ENCODE results near the gene MED27. TPM values are rescaled to one million over a fixed set of nuclear protein-coding genes. Genes with fewer than 3 reads are reported as not detected.

The MED27 gene
- total RNA-seq, 1 donor from 2014 or later, result 17.7 TPM

DNA sequence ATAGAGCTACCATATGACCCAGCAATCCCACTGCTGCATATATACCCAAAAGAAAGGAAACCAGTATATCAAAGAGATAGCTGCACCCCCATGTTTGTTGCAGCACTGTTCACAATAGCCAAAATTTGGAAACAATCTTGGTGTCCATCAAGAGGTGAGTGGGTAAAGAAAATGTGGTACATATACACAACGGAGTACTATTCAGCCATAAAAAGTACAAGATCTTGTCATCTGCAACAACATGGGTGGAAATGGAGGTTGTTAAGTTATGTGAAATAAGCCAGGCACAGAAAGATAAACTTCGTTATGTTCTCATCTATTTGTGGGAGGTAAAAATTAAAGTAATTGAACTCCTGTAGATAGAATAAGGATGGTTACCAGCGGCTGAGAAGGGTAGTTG lies 145.0 kb downstream of the MED27 start:
- H3K36me3 ChIP-seq, result peaks cover 0 to 5% of the 10 kb centered on the region in 2 donors
- H3K27me3 ChIP-seq, result no peaks in the 10 kb centered on the region
- no peaks in the 10 kb centered on the region for H3K9me3 ChIP-seq
- intact Hi-C loops (cut with DNase I), result no loop called here
- H3K4me3 ChIP-seq, result no peak overlapping the region
- H3K4me1 ChIP-seq, result no peaks in the 10 kb centered on the region
- no peak for DNase-seq (ENCODE audit: extremely low spot score in 2 of 2)
- TF ChIP-seq POLR2A (IDR thresholded peaks at IDR 0.05) (no peak), POLR2AphosphoS5 (IDR thresholded peaks at IDR 0.05; ENCODE audit: insufficient read depth in 1 of 2, low read depth in 1 of 2) (no peak)
- TF ChIP-seq, protein P1, sequence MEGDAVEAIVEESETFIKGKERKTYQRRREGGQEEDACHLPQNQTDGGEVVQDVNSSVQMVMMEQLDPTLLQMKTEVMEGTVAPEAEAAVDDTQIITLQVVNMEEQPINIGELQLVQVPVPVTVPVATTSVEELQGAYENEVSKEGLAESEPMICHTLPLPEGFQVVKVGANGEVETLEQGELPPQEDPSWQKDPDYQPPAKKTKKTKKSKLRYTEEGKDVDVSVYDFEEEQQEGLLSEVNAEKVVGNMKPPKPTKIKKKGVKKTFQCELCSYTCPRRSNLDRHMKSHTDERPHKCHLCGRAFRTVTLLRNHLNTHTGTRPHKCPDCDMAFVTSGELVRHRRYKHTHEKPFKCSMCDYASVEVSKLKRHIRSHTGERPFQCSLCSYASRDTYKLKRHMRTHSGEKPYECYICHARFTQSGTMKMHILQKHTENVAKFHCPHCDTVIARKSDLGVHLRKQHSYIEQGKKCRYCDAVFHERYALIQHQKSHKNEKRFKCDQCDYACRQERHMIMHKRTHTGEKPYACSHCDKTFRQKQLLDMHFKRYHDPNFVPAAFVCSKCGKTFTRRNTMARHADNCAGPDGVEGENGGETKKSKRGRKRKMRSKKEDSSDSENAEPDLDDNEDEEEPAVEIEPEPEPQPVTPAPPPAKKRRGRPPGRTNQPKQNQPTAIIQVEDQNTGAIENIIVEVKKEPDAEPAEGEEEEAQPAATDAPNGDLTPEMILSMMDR (IDR thresholded peaks at IDR 0.05), result no peak
- H3K27ac ChIP-seq, result no peak overlapping the region

DNA sequence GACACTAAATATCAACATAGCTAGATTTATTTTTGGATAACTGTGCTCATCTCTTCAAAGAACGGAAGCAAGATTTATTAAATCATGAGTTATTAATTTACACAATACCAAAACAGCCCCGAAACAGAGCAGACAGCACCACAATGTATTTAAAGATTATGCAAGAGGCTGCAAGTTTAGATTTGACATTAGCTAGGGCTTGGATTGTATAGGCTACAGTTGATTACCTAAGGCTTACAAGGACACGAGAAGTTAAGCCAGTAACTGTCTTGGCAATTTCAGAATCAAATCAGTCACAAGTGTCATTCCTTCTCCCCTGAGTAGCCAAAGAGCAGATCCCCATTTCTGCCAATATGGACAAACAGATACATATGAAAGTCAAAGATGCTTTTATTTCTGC lies 152.6 kb downstream of the MED27 start:
- no peak overlapping the region for H3K4me3 ChIP-seq
- intact Hi-C loops (cut with DNase I), result no loop called here
- TF ChIP-seq POLR2AphosphoS5 (IDR thresholded peaks at IDR 0.05; ENCODE audit: insufficient read depth in 1 of 2, low read depth in 1 of 2), result no peak
- TF ChIP-seq, protein P1 (IDR thresholded peaks at IDR 0.05), result no peak
- TF ChIP-seq POLR2A (IDR thresholded peaks at IDR 0.05), result no peak
- H3K4me1 ChIP-seq, result no peaks in the 10 kb centered on the region
- no peak for DNase-seq (ENCODE audit: extremely low spot score in 2 of 2)
- no peak overlapping the region for H3K27ac ChIP-seq
- no peaks in the 10 kb centered on the region for H3K27me3 ChIP-seq
- H3K36me3 ChIP-seq, result no peaks in the 10 kb centered on the region
- H3K9me3 ChIP-seq, result no peaks in the 10 kb centered on the region

DNA sequence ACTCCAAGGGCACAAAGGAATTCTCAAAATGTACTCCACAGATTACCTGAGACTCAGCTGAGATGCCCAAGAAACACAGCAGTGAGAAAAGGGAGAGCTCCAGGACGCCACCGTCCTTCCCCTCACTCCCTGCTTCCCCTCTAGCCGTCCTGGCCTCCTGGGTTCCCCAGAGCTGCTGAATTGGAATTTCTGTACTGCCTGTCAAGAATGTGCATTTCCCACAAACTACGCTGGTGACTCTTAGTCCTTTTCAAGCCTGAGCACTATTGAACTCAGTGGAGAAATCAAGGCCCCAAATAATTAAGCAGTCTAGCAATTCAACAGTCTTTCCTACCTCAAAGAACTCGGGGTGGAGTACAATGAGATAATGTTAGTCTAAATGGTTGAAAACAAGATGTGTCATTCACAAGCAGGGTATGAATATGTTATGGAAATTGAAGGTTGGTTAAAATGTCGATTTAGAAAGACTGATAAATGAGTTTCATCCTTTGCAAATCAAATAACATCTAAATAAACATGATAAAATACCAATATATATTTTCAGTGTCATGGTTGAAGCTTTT lies 153.2 kb downstream of the MED27 start:
- intact Hi-C loops (cut with DNase I), result no loop called here
- Histone ChIP-seq H3K27ac (no peak overlapping the region), H3K27me3 (no peaks in the 10 kb centered on the region), H3K36me3 (no peaks in the 10 kb centered on the region), H3K4me3 (no peak overlapping the region), H3K4me1 (no peaks in the 10 kb centered on the region), H3K9me3 (no peaks in the 10 kb centered on the region)
- no peak for TF ChIP-seq POLR2A (IDR thresholded peaks at IDR 0.05)
- no peak for TF ChIP-seq POLR2AphosphoS5 (IDR thresholded peaks at IDR 0.05; ENCODE audit: insufficient read depth in 1 of 2, low read depth in 1 of 2)
- TF ChIP-seq, protein P1 (IDR thresholded peaks at IDR 0.05), result no peak
- DNase-seq (ENCODE audit: extremely low spot score in 2 of 2), result no peak

DNA sequence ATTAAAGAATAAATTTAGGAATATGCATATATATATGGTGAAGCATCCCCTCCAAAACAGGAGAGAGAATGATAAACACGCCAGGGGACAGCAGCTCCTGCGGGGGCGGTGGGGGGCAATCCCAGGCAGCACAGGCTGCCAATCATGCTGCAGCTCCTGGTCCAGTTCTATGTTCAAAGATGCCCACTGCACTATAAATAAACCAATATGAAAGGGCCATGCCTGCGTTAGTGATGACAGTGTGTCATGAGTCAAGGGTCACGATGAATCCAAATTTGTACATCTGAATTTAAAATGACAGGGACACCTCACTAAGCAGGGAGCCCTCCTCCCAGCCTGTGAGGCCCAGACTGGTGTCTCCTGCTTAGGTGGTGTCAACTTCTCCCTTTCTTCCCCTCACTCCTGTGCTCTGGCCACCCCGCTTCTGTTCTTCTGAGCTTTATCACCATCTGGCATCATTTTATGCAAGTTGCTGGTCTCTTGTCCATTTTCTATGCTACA lies 153.9 kb downstream of the MED27 start:
- Histone ChIP-seq H3K9me3 (no peaks in the 10 kb centered on the region), H3K27me3 (no peaks in the 10 kb centered on the region), H3K36me3 (no peaks in the 10 kb centered on the region), H3K27ac (no peak overlapping the region), H3K4me3 (no peak overlapping the region), H3K4me1 (no peaks in the 10 kb centered on the region)
- TF ChIP-seq POLR2AphosphoS5 (IDR thresholded peaks at IDR 0.05; ENCODE audit: insufficient read depth in 1 of 2, low read depth in 1 of 2) (no peak), POLR2A (IDR thresholded peaks at IDR 0.05) (no peak)
- TF ChIP-seq, protein P1 (IDR thresholded peaks at IDR 0.05), result no peak
- no peak for DNase-seq (ENCODE audit: extremely low spot score in 2 of 2)
- intact Hi-C loops (cut with DNase I), result no loop called here

DNA sequence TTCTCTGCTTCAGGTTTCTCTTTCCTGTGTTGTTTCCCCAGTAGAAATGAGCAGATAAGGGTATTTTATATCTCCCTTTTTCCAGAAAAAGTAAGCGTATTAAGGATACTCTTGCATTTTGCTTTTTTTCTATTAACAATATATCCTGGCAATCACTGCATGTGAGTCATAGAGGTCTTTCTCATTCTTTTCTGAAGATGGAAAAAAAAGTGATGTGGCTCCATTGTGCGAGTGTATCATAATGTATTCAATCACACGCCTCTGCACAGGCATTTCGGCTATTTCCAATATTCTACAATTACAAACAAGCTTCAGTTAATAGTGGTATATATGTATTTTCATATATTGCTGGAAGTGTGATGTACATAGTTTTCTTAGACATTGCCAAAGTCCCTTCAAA lies 155.9 kb downstream of the MED27 start:
- no peak overlapping the region for H3K4me3 ChIP-seq
- H3K9me3 ChIP-seq, result no peaks in the 10 kb centered on the region
- TF ChIP-seq POLR2AphosphoS5 (IDR thresholded peaks at IDR 0.05; ENCODE audit: insufficient read depth in 1 of 2, low read depth in 1 of 2) (no peak), POLR2A (IDR thresholded peaks at IDR 0.05) (no peak)
- TF ChIP-seq, protein P1 (IDR thresholded peaks at IDR 0.05), result no peak
- no peaks in the 10 kb centered on the region for H3K27me3 ChIP-seq
- no peak for DNase-seq (ENCODE audit: extremely low spot score in 2 of 2)
- H3K36me3 ChIP-seq, result no peaks in the 10 kb centered on the region
- intact Hi-C loops (cut with DNase I), result no loop called here
- no peak overlapping the region for H3K27ac ChIP-seq
- H3K4me1 ChIP-seq, result no peaks in the 10 kb centered on the region
